Psoas muscle (tissue), 8 donors: Measurements from ENCODE around the gene COL18A1. TPM values are rescaled to one million over a fixed set of nuclear protein-coding genes. Genes with fewer than 3 reads are reported as not detected.
"Not testable (repeated sequence)": the region's sequence is repeated elsewhere in the genome, so short reads cannot be mapped to it uniquely, and the experiment has no call there.

Experiments
- ATAC-seq, 4 donors: fragments of 200-7000 bp; cut with Tn5 transposase; one replicate each; pipeline ENCODE4 v1.9.1; 2020; ENCODE audit warnings: moderate library complexity in 3 of 4, mild to moderate bottlenecking in 2 of 4
- DNase-seq, 2 donors: peaks; one replicate each; pipeline ENCODE4 v3.0.0-alpha.2; 2020
- H3K27ac ChIP-seq: fragments of 200-600 bp; one replicate; pipeline ENCODE4 v1.8.0; 2022
- H3K27me3 ChIP-seq, 3 donors: fragments of 200-600 bp in 1 of 3; one replicate each; pipeline versions ENCODE4 v1.6.1 to v1.8.0; 2013 to 2022; ENCODE audit warnings: low read length in 2 of 3, mild to moderate bottlenecking in 2 of 3, moderate library complexity in 1 of 3; ENCODE audit not compliant: insufficient read depth in 3 of 3
- H3K36me3 ChIP-seq, 2 donors: fragments of 200-600 bp in 1 of 2; one replicate each; pipeline versions ENCODE4 v1.6.1 to v1.8.0; 2013 to 2022; ENCODE audit warnings: low read depth in 1 of 2, mild to moderate bottlenecking in 1 of 2, moderate library complexity in 1 of 2; ENCODE audit not compliant: insufficient read depth in 1 of 2
- H3K4me1 ChIP-seq: fragments of 200-600 bp; one replicate; pipeline ENCODE4 v1.8.0; 2022
- H3K4me3 ChIP-seq: fragments of 200-600 bp; one replicate; pipeline ENCODE4 v1.8.0; 2022; ENCODE audit warnings: mild to moderate bottlenecking
- H3K9me3 ChIP-seq: fragments of 200-600 bp; one replicate; pipeline ENCODE4 v1.8.0; 2022
- WGBS, 3 donors: extraction: QIAGEN DNeasy Blood & Tissue Kit; methylation state at CpG; one replicate each; pipeline versions ENCODE4 v1.1.6 to v1.1.7; 2013; 5-methylcytosine and 5-hydroxymethylcytosine counted together
- intact Hi-C, 2 donors: fragments of 100-400 bp; cut with DNase I; formaldehyde crosslinking; loops; one replicate each; pipeline versions ENCODE4 v1.11.0 to v1.14.2; 2022
- polyA plus RNA-seq, 3 donors: library from polyadenylated mRNA; stranded (reverse); fragments of 200-250 nt; gene quantifications; one replicate each; pipeline ENCODE4 v1.2.3, GENCODE V29; 2013
- total RNA-seq, 4 donors: library from RNA; stranded (reverse); fragmentation: NEBNext Ultra II Directional in 2 of 4; extraction: Animal tissue kit (Norgen Biotek cat#: 25700) in 2 of 4; gene quantifications; one replicate each; pipeline versions ENCODE4 v1.2.1 to v1.2.4, GENCODE V29; 2021 to 2023
- TF ChIP-seq, protein P1 (sequence below): fragments of 200-600 bp; IDR thresholded peaks from one replicate; pipeline ENCODE4 v1.8.0; 2022; ENCODE audit warnings: antibody characterized with exemption
- donor health status: healthy with polysubstance abuse.
- donor health status: DM: no; HTN: no; CAD: no; lungs with moderate emphysema.
- donor health status: Bipolar disorder and iron deficiency.
- donor health status: healthy.
- donor health status: DM: yes; HTN: yes; CAD: no.
- donor health status: DM: no; HTN: no; CAD: no.
- donor health status: DM: no; HTN: no; CAD: no.
- donor health status: DM: yes; HTN: yes; CAD: no.

The COL18A1 gene
- total and polyA plus RNA-seq, 7 donors = 4.8 to 25.3 (median 12.1) TPM

DNA sequence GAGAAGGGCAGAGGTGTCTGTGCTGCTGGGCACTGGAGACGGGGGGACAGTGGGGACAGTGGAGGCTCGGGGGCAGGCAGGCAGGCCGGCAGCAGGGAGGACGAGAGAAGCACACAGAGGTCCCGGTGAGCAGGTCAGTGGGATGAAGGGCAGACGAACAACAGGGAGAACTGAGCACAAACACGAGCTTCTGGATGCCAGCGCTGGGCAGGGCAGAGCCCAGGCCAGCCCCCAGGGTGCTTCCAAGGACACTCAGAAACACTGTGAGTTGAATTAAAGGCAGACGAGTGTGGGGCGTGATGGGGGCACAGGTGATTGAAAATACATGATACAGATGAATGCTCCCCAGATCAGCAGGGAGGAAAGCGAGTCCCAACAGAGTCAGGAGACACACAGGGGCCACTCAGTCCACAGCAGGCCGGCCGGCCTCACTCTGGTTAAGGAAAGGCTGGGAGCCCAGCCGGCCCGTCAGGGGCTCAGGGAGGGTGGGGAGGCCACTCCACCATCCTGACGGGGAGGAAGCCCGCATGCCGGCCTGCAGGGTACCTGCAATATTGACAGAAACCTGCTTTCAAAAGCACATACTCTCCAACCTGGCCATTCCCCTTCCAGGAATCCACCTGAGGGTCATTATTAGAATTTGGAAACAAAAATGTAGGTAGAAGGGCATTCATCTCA is 123.2 kb downstream of the COL18A1 start:
- no peak overlapping the region for H3K4me3 ChIP-seq
- H3K27ac ChIP-seq = no peak overlapping the region
- no peaks in the 10 kb centered on the region for H3K27me3 ChIP-seq
- no peaks in the 10 kb centered on the region for H3K9me3 ChIP-seq
- H3K36me3 ChIP-seq = no peaks in the 10 kb centered on the region
- TF ChIP-seq, protein P1, sequence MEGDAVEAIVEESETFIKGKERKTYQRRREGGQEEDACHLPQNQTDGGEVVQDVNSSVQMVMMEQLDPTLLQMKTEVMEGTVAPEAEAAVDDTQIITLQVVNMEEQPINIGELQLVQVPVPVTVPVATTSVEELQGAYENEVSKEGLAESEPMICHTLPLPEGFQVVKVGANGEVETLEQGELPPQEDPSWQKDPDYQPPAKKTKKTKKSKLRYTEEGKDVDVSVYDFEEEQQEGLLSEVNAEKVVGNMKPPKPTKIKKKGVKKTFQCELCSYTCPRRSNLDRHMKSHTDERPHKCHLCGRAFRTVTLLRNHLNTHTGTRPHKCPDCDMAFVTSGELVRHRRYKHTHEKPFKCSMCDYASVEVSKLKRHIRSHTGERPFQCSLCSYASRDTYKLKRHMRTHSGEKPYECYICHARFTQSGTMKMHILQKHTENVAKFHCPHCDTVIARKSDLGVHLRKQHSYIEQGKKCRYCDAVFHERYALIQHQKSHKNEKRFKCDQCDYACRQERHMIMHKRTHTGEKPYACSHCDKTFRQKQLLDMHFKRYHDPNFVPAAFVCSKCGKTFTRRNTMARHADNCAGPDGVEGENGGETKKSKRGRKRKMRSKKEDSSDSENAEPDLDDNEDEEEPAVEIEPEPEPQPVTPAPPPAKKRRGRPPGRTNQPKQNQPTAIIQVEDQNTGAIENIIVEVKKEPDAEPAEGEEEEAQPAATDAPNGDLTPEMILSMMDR = no peak
- WGBS, 3 donors = 88 to 90% (median 89%) methylated on average over 18 of the region's 18 CpGs
- H3K4me1 ChIP-seq = no peaks in the 10 kb centered on the region
- no peak for ATAC-seq
- DNase-seq = peak; percentile 2 to 19
- intact Hi-C loops = no loop called here

DNA sequence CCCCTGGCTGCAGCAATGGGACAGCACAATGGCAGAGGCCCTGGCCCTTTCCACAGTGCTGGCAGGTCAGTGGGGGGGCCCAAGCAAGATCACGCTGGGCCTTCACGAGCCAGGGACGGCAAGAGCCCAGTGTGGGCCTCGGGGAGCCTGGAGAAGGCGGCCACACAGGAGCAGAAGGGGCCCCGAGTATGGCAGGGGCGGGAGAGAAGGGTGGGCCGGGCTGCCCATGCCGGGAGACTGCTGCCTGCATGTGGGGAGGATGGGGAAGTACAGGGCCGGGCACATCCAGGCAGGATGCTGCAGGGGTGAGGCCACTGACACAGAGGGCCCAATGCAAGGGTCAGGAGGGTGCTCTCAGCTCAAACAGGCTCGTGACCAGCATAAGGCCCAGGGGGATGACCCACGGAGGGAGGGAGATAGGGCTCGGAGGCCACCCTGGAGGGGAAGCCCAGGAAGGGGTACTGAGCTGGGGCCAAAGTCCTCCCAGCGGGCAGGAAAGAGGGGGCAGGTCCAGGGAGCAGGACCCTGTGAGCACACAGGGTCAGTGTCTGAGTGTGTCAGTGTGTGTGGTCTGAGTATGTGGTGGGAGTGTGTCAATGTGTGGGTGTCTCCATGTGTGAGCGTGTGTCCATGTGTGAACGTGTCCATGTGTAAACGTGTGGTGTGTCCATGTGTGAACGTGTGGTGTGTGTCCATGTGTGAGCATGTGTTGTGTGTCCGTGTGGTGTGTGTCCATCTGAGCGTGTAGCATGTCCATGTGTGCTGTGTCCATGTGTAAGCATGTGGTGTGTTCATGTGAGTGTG is 124.2 kb downstream of the COL18A1 start:
- no peak for ATAC-seq
- peak; percentile 7 to 44 for DNase-seq

DNA sequence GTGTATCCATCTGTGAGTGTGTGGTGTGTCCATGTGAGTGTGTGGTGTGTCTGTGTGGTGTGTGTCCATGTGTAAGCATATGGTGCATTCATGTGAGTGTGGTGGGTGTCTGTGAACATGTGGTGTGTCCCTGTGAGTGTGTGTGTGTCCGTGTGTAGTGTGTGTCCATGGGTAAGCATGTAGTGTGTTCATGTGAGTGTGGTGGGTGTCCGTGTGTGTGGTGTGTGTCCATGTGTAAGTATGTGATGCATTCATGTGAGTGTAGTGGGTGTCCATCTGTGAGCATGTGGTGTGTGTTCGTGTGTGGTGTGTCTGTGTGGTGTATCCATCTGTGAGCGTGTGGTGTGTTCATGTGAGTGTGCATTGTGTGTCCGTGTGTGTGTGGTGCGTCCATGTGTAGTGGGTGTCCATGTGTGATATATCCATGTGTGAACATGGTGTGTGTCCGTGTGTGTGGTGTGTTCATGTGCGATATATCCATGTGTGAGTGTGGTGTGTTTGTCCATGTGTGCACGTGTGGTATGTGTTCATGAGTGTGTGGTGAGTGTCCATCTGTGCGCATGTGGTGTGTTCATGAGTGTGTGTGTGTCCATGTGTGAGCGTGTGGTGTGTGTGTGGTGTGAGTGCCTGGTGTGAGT is 124.9 kb downstream of the COL18A1 start:
- intact Hi-C loops = no loop called here
- 86 to 96% (median 95%) methylated on average over 11 of the region's 11 CpGs for WGBS, 3 donors
- no peak for ATAC-seq

More for the DNA sequence above, 124.2 kb downstream of the COL18A1 start:
- Histone ChIP-seq H3K36me3 (no peaks in the 10 kb centered on the region), H3K9me3 (no peaks in the 10 kb centered on the region), H3K4me3 (no peak overlapping the region), H3K4me1 (peaks cover 2% of the 10 kb centered on the region), H3K27ac (no peak overlapping the region), H3K27me3 (no peaks in the 10 kb centered on the region)
- intact Hi-C loops = no loop called here
- WGBS, 3 donors = 80 to 86% (median 84%) methylated on average over 19 to 20 of the region's 20 CpGs
- TF ChIP-seq, protein P1 = no peak

DNA sequence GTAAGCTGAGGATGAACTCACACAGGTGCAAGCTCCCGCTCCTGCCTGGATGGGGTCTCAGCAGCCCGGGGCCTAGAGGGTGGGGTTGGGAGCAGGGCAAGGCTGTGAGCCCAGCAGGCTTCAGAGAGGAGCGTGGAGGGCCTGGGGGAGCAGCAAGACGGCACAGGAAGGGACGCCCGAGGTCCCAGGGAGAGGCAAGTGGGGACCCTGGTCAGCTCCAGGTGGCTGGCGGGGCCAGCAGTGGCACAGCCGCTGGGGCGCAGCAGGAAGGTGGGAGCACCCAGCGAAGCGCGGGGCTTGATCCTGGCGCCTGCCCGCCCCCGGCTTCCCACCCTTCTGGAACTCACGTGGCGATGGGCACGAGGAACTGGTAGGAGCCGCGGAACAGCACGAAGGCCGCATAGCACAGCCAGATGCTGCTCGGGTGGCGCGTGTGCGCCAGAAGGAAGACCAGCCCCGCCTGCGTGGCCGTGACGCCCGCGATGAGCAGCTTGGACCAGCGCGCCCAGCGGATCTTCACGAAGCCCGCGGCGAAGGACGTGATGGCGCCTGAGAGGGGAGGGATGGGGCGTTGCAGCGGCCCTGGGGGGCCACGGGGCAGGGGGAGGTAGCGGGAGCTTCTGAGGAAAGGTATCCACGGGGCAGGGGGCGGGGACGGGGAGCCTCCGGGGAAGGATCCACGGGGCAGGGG is 125.6 kb downstream of the COL18A1 start:
- TF ChIP-seq, protein P1 = no peak
- no peak overlapping the region for H3K27ac ChIP-seq
- intact Hi-C loops = no loop called here
- no peaks in the 10 kb centered on the region for H3K27me3 ChIP-seq
- H3K9me3 ChIP-seq = no peaks in the 10 kb centered on the region
- H3K36me3 ChIP-seq = no peaks in the 10 kb centered on the region
- ATAC-seq (no peak), DNase-seq (peak; percentile 7 to 45)
- no peak overlapping the region for H3K4me3 ChIP-seq
- WGBS, 3 donors = 96 to 98% (median 97%) methylated on average over 48 to 50 of the region's 50 CpGs
- peaks cover 9% of the 10 kb centered on the region for H3K4me1 ChIP-seq

More for the DNA sequence above, 124.9 kb downstream of the COL18A1 start:
- Histone ChIP-seq H3K36me3 (no peaks in the 10 kb centered on the region), H3K4me1 (peaks cover 9% of the 10 kb centered on the region), H3K9me3 (no peaks in the 10 kb centered on the region), H3K27ac (no peak overlapping the region), H3K27me3 (no peaks in the 10 kb centered on the region), H3K4me3 (no peak overlapping the region)
- peak in 1 of 2 donors; percentile 20 for DNase-seq
- TF ChIP-seq, protein P1 = no peak

DNA sequence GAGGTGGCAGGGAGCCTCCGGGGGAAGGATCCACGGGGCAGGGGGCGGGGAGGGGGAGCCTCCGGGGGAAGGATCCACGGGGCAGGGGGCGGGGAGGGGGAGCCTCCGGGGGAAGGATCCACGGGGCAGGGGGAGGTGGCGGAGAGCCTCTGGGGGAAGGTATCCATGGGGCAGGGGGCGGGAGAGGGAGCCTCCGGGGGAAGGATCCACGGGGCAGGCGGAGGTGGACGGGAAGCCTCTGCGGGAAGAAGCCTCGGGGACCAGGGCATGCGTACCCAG is 126.1 kb downstream of the COL18A1 start:
- H3K4me3 ChIP-seq, H3K9me3 ChIP-seq, H3K27me3 ChIP-seq, H3K4me1 ChIP-seq, H3K36me3 ChIP-seq, ATAC-seq, H3K27ac ChIP-seq, intact Hi-C loops: not testable (repeated sequence)
- DNase-seq = peak in 1 of 2 donors; percentile 26
- WGBS, 3 donors = 96 to 97% (median 96%) methylated on average over 14 to 17 of the region's 17 CpGs
